Body of pancreas (tissue), 4 donors: ENCODE results near the gene CRYBB1. TPM values are rescaled to one million over a fixed set of nuclear protein-coding genes. Genes with fewer than 3 reads are reported as not detected.
A peak's percentile ranks its signal among the peaks of the same experiment; 100 is the strongest.

ENCODE experiments used
- ATAC-seq: fragments of 150-250 bp; one replicate; pipeline ENCODE4 v1.9.1; 2016
- DNase-seq, 4 donors: peaks; one replicate each; pipeline ENCODE4 v3.0.0-alpha.2; 2019
- H3K27ac ChIP-seq, 4 donors: fragments of 200-600 bp; sonication (generic); 1 replicate in 3 of 4; 2 replicates in 1 of 4; pipeline versions ENCODE4 v1.5.1 to v1.6.1; 2016 to 2019; ENCODE audit warnings: mild to moderate bottlenecking in 1 of 4, mixed read lengths in 1 of 4, moderate library complexity in 1 of 4
- H3K27me3 ChIP-seq, 2 donors: fragments of 200-600 bp; sonication (generic); one replicate each; pipeline ENCODE4 v1.6.0; 2016; ENCODE audit warnings: mild to moderate bottlenecking in 1 of 2
- H3K36me3 ChIP-seq, 2 donors: fragments of 200-600 bp; sonication (generic); replicated peaks in 1 of 2; 2 replicates each; pipeline ENCODE4 v1.5.1; 2016; ENCODE audit warnings: low read depth in 2 of 2; ENCODE audit not compliant: insufficient read depth in 1 of 2
- H3K4me1 ChIP-seq: fragments of 200-600 bp; sonication (generic); one replicate; pipeline ENCODE4 v1.6.0; 2016
- H3K4me3 ChIP-seq, 2 donors: fragments of 200-600 bp; sonication (generic); 1 replicate in 1 of 2; 2 replicates in 1 of 2; pipeline ENCODE4 v1.5.1; 2016 to 2019
- H3K9me3 ChIP-seq, 3 donors: fragments of 200-600 bp; sonication (generic); 1 replicate in 2 of 3; 2 replicates in 1 of 3; pipeline ENCODE4 v1.5.1; 2016
- CTCF ChIP-seq, 7 experiments: fragments of 450-650 bp in 4 of 7; fragments of 200-600 bp in 3 of 7; sonication (generic) in 3 of 7; IDR thresholded peaks; one replicate each; pipeline ENCODE4 v1.5.1; 2016 to 2019; ENCODE audit warnings: antibody characterized with exemption in 7 of 7
- POLR2A ChIP-seq, 3 donors: fragments of 450-650 bp; IDR thresholded peaks; one replicate each; pipeline ENCODE4 v1.6.1; 2016; ENCODE audit warnings: antibody characterized with exemption in 3 of 3, mild to moderate bottlenecking in 2 of 3
- WGBS, 2 donors: methylation state at CpG; one replicate each; pipeline ENCODE4 v1.1.5; 2017; 5-methylcytosine and 5-hydroxymethylcytosine counted together
- intact Hi-C: fragments of 100-400 bp; cut with DNase I; formaldehyde crosslinking; loops from one replicate; pipeline ENCODE4 v1.15.1; 2023
- total RNA-seq, 2 donors: library from RNA; depleted of rRNA; stranded (reverse); fragments of >200 nt; gene quantifications; one replicate each; pipeline ENCODE4 v1.1.0, GENCODE V29; 2016

CRYBB1 gene
- total RNA-seq, 2 donors from 2014 or later = 0.52 TPM; not detected in 1

- intact Hi-C loops = no loop called here
- DNase-seq (peak in 3 of 4 donors; percentile 47 to 67 (median 56)), ATAC-seq (peak; percentile 13)
- WGBS, 2 donors = 44 to 49% methylated on average over 8 of the region's 8 CpGs
- no peaks in the 10 kb centered on the region for H3K36me3 ChIP-seq
- H3K27ac ChIP-seq = peak overlapping the region; percentile 66 to 86 (median 80)
- H3K4me1 ChIP-seq = peaks cover 22% of the 10 kb centered on the region
- H3K9me3 ChIP-seq = no peaks in the 10 kb centered on the region
- no peaks in the 10 kb centered on the region for H3K27me3 ChIP-seq
- TF ChIP-seq POLR2A (IDR thresholded peaks at IDR 0.05) = peak in 2 of 3 donors; percentile 44 to 56
- TF ChIP-seq CTCF (IDR thresholded peaks at IDR 0.05) = no peak
- peak overlapping the region; percentile 50 to 73 for H3K4me3 ChIP-seq
Measured at GRCh38 chr22:26564181-26564580, 53.6 kb downstream of the CRYBB1 start.

- Histone ChIP-seq H3K9me3 (no peaks in the 10 kb centered on the region), H3K4me1 (peaks cover 33% of the 10 kb centered on the region), H3K27me3 (no peaks in the 10 kb centered on the region), H3K4me3 (peak overlapping the region in 1 of 2 donors; percentile 50), H3K36me3 (no peaks in the 10 kb centered on the region), H3K27ac (peak overlapping the region; percentile 76 to 86 (median 84))
- intact Hi-C loops = no loop called here
- TF ChIP-seq POLR2A (IDR thresholded peaks at IDR 0.05) = peak in 2 of 3 donors; percentile 23 to 35
- TF ChIP-seq CTCF (IDR thresholded peaks at IDR 0.05) = peak in 2 of 7 experiments; percentile 5 to 21
- WGBS, 2 donors = 25 to 44% methylated on average over 5 of the region's 5 CpGs
- ATAC-seq (peak; percentile 1), DNase-seq (peak in 3 of 4 donors; percentile 35 to 54 (median 46))
Measured at GRCh38 chr22:26563022-26563421, 54.8 kb downstream of the CRYBB1 start.

GRCh38 chr22:26561756-26562417, 55.9 kb downstream of the CRYBB1 start:
- no peaks in the 10 kb centered on the region for H3K27me3 ChIP-seq
- DNase-seq (peak; percentile 93 to 97 (median 96)), ATAC-seq (peak; percentile 65)
- H3K36me3 ChIP-seq = no peaks in the 10 kb centered on the region
- peaks cover 42% of the 10 kb centered on the region for H3K4me1 ChIP-seq
- TF ChIP-seq POLR2A (IDR thresholded peaks at IDR 0.05) (peak; percentile 39 to 65 (median 64)), CTCF (IDR thresholded peaks at IDR 0.05) (peak in 3 of 7 experiments; percentile 4 to 22 (median 7))
- no peaks in the 10 kb centered on the region for H3K9me3 ChIP-seq
- intact Hi-C loops = no loop called here
- H3K27ac ChIP-seq = peak overlapping the region; percentile 76 to 86 (median 85)
- WGBS, 2 donors = 44 to 46% methylated on average over 6 to 9 of the region's 9 CpGs
- no peak overlapping the region for H3K4me3 ChIP-seq

DNA sequence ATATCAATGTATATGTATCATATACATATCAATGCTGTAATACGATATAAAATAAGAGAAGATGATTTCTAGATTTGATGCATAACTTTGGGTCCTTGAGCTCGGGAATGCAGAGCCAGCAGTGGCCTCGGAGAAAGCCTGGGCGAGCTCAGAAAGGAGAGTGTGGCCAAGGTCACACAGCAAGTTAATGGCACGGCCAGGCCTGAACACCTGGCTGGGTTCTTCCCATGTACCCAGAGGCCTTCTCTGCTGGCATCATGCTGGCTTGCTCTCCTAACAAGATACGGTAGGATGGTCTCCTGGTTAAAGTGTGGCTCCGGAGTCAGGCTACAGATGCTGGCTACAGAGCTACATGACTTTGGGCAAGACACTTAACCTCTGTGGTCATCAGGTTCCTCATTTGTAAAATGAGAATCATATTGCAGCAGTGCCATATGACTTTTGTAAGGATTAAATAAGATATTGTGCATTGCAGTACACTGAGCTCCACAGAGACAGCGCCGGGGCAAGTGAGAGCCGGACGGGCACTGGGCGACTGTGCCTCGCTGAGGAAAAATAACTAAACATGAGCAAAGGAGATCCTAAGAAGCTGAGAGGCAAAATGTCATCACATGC, 57.8 kb downstream of the CRYBB1 start:
- peak overlapping the region; percentile 80 to 88 (median 86) for H3K27ac ChIP-seq

More for the DNA sequence above, 57.8 kb downstream of the CRYBB1 start:
- ATAC-seq (peak; percentile 33), DNase-seq (peak; percentile 71 to 82 (median 78))
- intact Hi-C loops = no loop called here
- no peaks in the 10 kb centered on the region for H3K9me3 ChIP-seq
- peaks cover 55% of the 10 kb centered on the region for H3K4me1 ChIP-seq
- H3K27me3 ChIP-seq = no peaks in the 10 kb centered on the region
- WGBS, 2 donors = 28 to 42% methylated on average over 11 to 13 of the region's 13 CpGs
- TF ChIP-seq POLR2A (IDR thresholded peaks at IDR 0.05) (peak in 2 of 3 donors; percentile 19 to 41), CTCF (IDR thresholded peaks at IDR 0.05) (no peak)
- no peaks in the 10 kb centered on the region for H3K36me3 ChIP-seq
- no peak overlapping the region for H3K4me3 ChIP-seq
